GM12891 (cell line): ENCODE measurements around the gene CDK19.
"Not testable (repeated sequence)": the region's sequence is repeated elsewhere in the genome, so short reads cannot be mapped to it uniquely, and the experiment has no call there.

ENCODE experiments used
- DNase-seq: peaks from one replicate; pipeline ENCODE4 v3.0.0; 2011; ENCODE audit warnings: low spot score; ENCODE audit not compliant: insufficient read length
- FAIRE-seq: peaks from 2 replicates; lab custom pipeline; 2011; peaks lifted over from hg19 to GRCh38; lab: Jason Lieb, UNC
- PAX5 ChIP-seq: IDR thresholded peaks from 2 replicates; pipeline ENCODE4 v1.6.1; 2011; ENCODE audit warnings: low read length, moderate library complexity, mild to moderate bottlenecking; ENCODE audit not compliant: insufficient read depth, severe bottlenecking
- POLR2A ChIP-seq: IDR thresholded peaks from 2 replicates; pipeline ENCODE4 v1.6.1; 2011; ENCODE audit warnings: low read depth, low read length, control low read depth
- POLR2AphosphoS5 ChIP-seq: IDR thresholded peaks from 2 replicates; pipeline ENCODE4 v1.6.1; 2011; ENCODE audit warnings: low read depth, low read length, control low read depth
- POU2F2 ChIP-seq: IDR thresholded peaks from 2 replicates; pipeline ENCODE4 v1.6.1; 2011; ENCODE audit warnings: low read depth, mild to moderate bottlenecking, control low read depth, low read length, moderate library complexity
- SPI1 ChIP-seq: IDR thresholded peaks from 2 replicates; pipeline ENCODE4 v1.6.1; 2011; ENCODE audit warnings: low read depth, low read length, control low read depth
- TAF1 ChIP-seq: IDR thresholded peaks from 2 replicates; pipeline ENCODE4 v1.6.1; 2011; ENCODE audit warnings: low read depth, low read length, control low read depth

Gene CDK19

DNA sequence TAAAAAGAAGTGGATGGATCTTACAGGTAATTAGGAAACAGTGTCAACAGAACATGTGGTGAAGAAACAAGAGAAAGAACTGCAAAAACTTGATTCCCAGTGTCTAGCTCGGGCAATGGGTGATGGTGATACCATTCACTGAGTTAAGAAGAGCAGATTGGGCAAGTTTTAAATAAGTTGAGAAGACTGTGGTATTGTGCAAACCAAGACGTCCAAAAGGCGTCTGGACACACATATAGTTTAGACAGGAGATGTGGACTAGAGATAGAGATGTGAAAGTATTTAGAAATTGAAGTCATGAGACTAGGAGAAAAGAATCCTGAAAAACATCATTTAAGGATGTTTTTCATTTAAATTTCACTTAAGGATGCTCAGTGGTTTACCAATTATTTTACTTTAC, 53.9 kb downstream of the CDK19 start:
- DNase-seq (no peak), FAIRE-seq (no peak)
- TF ChIP-seq POU2F2 (no peak), PAX5 (no peak), POLR2A (no peak), POLR2AphosphoS5 (no peak), TAF1 (no peak), SPI1 (no peak)

GRCh38 chr6:110760589-110760988, 54.7 kb downstream of the CDK19 start:
- TF ChIP-seq TAF1 (no peak), POLR2AphosphoS5 (no peak), POLR2A (no peak), SPI1 (no peak), POU2F2 (no peak), PAX5 (no peak)
- no peak for FAIRE-seq
- DNase-seq = no peak

- DNase-seq, FAIRE-seq: not testable (repeated sequence)
These were observed 55.2 kb downstream of the CDK19 start for GRCh38 chr6:110760098-110760497.

DNA sequence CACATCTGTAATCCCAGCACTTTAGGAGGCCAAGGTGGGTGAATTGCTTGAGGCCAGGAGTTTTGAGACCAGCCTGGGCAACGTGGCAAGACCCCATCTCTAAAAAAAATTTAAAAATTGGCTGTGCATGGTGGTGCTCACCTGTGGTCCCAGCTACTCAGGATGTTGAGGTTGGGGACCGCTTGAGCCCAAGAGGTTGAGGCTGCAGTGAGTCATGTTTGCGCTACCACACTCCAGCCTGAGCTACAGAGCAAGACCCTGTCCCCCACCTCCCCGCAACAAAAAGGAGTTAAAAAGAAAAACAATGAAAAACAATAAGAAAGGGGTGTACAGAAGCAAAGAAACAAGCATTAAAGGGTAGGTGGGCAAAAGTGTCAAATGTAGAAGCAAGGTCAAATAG, 57.3 kb downstream of the CDK19 start:
- FAIRE-seq (no peak), DNase-seq (no peak)
- TF ChIP-seq PAX5 (no peak), TAF1 (no peak), POLR2A (no peak), POLR2AphosphoS5 (no peak), SPI1 (no peak), POU2F2 (no peak)

DNA sequence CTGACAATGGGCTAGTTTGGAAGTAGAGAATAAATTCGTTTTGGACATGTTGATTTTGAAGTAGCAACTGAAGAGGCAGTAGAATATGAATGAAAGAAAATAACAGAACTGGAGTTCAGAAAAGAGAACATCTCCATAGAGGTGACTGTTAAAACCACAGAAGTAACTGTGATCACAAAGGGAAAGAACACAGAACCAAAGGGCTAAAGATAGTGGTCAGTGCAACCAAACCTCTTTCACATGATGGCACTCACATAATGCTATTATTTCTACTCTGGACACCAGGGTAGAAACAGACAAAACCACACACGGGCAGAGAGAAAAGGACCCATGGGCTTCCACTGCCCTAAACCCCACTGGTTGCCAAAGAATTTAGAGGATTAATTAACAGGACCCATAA, 58.5 kb downstream of the CDK19 start:
- peak; percentile 85 for FAIRE-seq
- no peak for DNase-seq
- no peak for TF ChIP-seq POLR2A
- no peak for TF ChIP-seq TAF1
- TF ChIP-seq POU2F2 = no peak
- TF ChIP-seq SPI1 = no peak
- TF ChIP-seq PAX5 = no peak
- TF ChIP-seq POLR2AphosphoS5 = no peak

- FAIRE-seq (no peak), DNase-seq (no peak)
- TF ChIP-seq POLR2AphosphoS5 (no peak), SPI1 (no peak), PAX5 (no peak), POLR2A (no peak), POU2F2 (no peak), TAF1 (no peak)
These were observed 59.8 kb downstream of the CDK19 start for GRCh38 chr6:110755411-110755834.

DNA sequence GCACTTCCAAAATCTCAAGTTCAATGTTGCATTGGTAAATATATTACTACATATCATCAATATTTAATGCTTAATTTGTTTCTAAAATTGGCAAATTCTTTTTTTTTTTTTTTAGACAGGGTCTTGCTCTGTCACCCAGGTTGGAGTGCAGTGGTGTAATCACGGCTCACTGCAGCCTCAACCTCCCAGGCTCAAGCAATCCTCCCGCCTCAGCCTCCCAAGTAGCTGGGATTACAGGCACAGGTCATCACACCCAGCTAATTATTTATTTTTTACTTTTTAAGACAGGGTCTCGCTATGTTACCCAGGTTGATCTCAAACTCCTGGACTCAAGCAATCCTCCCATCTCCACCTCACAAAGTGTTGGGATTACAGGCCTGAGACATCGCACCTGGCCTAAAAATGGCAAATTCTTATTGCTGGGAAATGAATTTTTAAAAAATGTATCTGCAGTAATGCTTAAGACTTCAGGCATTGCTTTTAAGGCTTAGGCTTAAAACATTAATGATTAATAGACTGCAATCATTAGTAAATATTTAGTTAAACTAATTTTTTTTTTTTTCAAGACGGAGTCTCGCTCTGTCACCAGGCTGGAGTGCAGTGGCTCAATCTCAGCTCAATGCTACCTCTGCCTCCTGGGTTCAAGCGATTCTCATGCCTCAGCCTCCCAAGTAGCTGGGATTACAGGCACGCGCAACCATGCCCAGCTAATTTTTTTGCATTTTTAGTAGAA, 61.2 kb downstream of the CDK19 start:
- not testable (repeated sequence) for FAIRE-seq, DNase-seq

GRCh38 chr6:110748453-110748852, 66.8 kb downstream of the CDK19 start:
- no peak for FAIRE-seq
- DNase-seq = no peak
- TF ChIP-seq PAX5 (no peak), SPI1 (no peak), POLR2A (no peak), POLR2AphosphoS5 (no peak), POU2F2 (no peak), TAF1 (no peak)

DNA sequence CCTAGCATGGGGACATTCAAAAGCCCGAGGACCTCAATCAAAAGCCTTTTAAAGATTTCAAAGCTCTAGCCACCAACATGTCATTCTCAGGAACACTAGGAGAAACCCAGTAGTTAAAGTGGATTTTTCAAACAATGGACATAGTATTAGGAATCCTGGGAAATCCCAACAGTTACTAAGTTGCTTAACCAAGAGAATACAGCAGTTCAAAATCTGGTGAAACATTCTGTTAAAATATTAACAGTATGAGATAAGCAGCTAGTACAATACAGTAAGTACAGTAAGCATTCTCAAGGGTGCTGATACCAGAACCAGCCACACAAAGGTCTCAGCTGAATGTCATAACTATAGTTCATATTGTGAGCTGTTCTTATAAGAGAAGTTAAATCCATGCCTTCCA, 68.6 kb downstream of the CDK19 start:
- TF ChIP-seq SPI1 = no peak
- TF ChIP-seq POU2F2 = no peak
- TF ChIP-seq PAX5 = no peak
- no peak for TF ChIP-seq POLR2A
- TF ChIP-seq POLR2AphosphoS5 = no peak
- no peak for TF ChIP-seq TAF1
- FAIRE-seq = peak; percentile 13
- no peak for DNase-seq

DNA sequence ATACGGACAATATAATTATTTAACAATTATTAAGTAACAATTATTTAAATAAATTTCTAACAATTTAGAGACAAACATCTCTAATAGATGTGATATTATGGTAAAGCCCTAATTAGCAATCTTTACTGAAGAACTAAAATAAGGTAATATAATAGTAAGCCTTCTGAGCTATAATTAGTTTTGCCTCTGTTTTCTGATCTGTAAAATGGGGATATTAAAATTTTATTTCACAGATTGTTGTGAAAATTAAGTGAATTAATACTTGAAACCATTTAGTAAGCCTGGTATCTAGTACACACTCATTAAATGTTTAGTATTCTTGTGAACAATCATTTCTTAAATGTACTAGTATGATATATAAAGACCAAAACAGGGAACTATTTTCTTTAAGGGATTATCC, 70.3 kb downstream of the CDK19 start:
- TF ChIP-seq TAF1 (no peak), SPI1 (no peak), POLR2AphosphoS5 (no peak), POU2F2 (no peak), PAX5 (no peak), POLR2A (no peak)
- FAIRE-seq = no peak
- no peak for DNase-seq

- not testable (repeated sequence) for FAIRE-seq, DNase-seq
These were observed 72.7 kb downstream of the CDK19 start for GRCh38 chr6:110742552-110742951.
